GM23338 (cell line): Measurements from ENCODE around the gene TMEM176B. TPM values are rescaled to one million over a fixed set of nuclear protein-coding genes. Genes with fewer than 3 reads are reported as not detected.

Experiments used
- ATAC-seq: fragments of 200-7000 bp; cut with Tn5 transposase; 3 replicates; pipeline ENCODE4 v1.9.1; 2020
- DNase-seq: peaks from one replicate; pipeline ENCODE4 v3.0.0-alpha.2; 2015; ENCODE audit warnings: low spot score
- H2AFZ ChIP-seq: fragments of 200-600 bp; sonication (generic); 2 replicates; pipeline ENCODE4 v1.8.0; 2016; ENCODE audit warnings: antibody characterized with exemption, mild to moderate bottlenecking, moderate library complexity
- H3F3A ChIP-seq: fragments of 200-600 bp; sonication (generic); replicated peaks from 2 replicates; pipeline ENCODE4 v1.8.0; 2017; ENCODE audit warnings: antibody characterized with exemption, mixed run types, low read depth
- H3K27ac ChIP-seq: fragments of 200-600 bp; sonication (generic); 2 replicates; pipeline ENCODE4 v1.6.1; 2016; ENCODE audit warnings: low read depth
- H3K27me3 ChIP-seq: fragments of 200-600 bp; sonication (generic); 2 replicates; pipeline ENCODE4 v1.8.0; 2016; ENCODE audit warnings: mild to moderate bottlenecking, mixed run types, moderate library complexity; ENCODE audit not compliant: insufficient read depth
- H3K36me3 ChIP-seq: fragments of 200-600 bp; sonication (generic); 2 replicates; pipeline ENCODE4 v1.8.0; 2016; ENCODE audit warnings: mild to moderate bottlenecking; ENCODE audit not compliant: insufficient read depth
- H3K4me1 ChIP-seq: fragments of 200-600 bp; sonication (generic); 2 replicates; pipeline ENCODE4 v1.8.0; 2016; ENCODE audit warnings: mild to moderate bottlenecking, moderate library complexity; ENCODE audit not compliant: insufficient read depth
- H3K4me2 ChIP-seq: fragments of 200-600 bp; sonication (generic); 2 replicates; pipeline ENCODE4 v1.7.1; 2017; ENCODE audit warnings: mixed run types
- H3K4me3 ChIP-seq: fragments of 200-600 bp; sonication (generic); 2 replicates; pipeline ENCODE4 v1.6.1; 2016; ENCODE audit warnings: mixed run types
- H3K79me2 ChIP-seq: fragments of 200-600 bp; sonication (generic); replicated peaks from 2 replicates; pipeline ENCODE4 v1.8.0; 2017; ENCODE audit warnings: mild to moderate bottlenecking; ENCODE audit not compliant: insufficient read depth
- H3K9me2 ChIP-seq: fragments of 200-600 bp; sonication (generic); 2 replicates; pipeline ENCODE4 v1.8.0; 2017; ENCODE audit not compliant: insufficient read depth
- H4K20me1 ChIP-seq: fragments of 200-600 bp; sonication (generic); replicated peaks from 2 replicates; pipeline ENCODE4 v1.8.0; 2017; ENCODE audit warnings: mild to moderate bottlenecking; ENCODE audit not compliant: insufficient read depth
- H3K27ac Mint-ChIP-seq: 2 replicates; pipeline ENCODE4 v1.8.0; 2020; ENCODE audit warnings: inconsistent platforms, mild to moderate bottlenecking, moderate library complexity, mixed read lengths
- H3K27me3 Mint-ChIP-seq: 3 replicates; pipeline ENCODE4 v1.8.0; 2022; ENCODE audit warnings: low read depth, mild to moderate bottlenecking, moderate library complexity, mixed read lengths, inconsistent platforms; ENCODE audit not compliant: insufficient read depth, poor library complexity
- H3K36me3 Mint-ChIP-seq: 3 replicates; pipeline ENCODE4 v1.8.0; 2021; ENCODE audit warnings: low read depth, mild to moderate bottlenecking, inconsistent platforms, moderate library complexity, mixed read lengths
- H3K4me1 Mint-ChIP-seq: 3 replicates; pipeline ENCODE4 v1.8.0; 2020; ENCODE audit warnings: mild to moderate bottlenecking, inconsistent platforms, mixed read lengths
- H3K4me3 Mint-ChIP-seq: 3 replicates; pipeline ENCODE4 v1.8.0; 2021; ENCODE audit warnings: moderate library complexity, mild to moderate bottlenecking, inconsistent platforms, mixed read lengths
- H3K9me3 Mint-ChIP-seq: 3 replicates; pipeline ENCODE4 v1.8.0; 2020; ENCODE audit warnings: moderate library complexity, mild to moderate bottlenecking, inconsistent platforms, mixed read lengths
- ETS1 ChIP-seq: IDR thresholded peaks from 2 replicates; pipeline ENCODE4 v1.6.1; 2016; ENCODE audit warnings: antibody characterized with exemption
- POLR2AphosphoS5 ChIP-seq: IDR thresholded peaks from 2 replicates; pipeline ENCODE4 v1.6.1; 2016; ENCODE audit warnings: antibody characterized with exemption, low read depth
- ZNF114 ChIP-seq: fragments of 250-450 bp; sonication (Bioruptor Pico); IDR thresholded peaks from 2 replicates; pipeline ENCODE4 v1.5.0; 2020; ENCODE audit warnings: mild to moderate bottlenecking, moderate library complexity
- ZNF331 ChIP-seq: fragments of 250-450 bp; sonication (Bioruptor Pico); IDR thresholded peaks from 2 replicates; pipeline ENCODE4 v1.5.0; 2020; ENCODE audit warnings: low read depth, mild to moderate bottlenecking, moderate library complexity
- ZNF462 ChIP-seq: fragments of 250-450 bp; sonication (Bioruptor Pico); IDR thresholded peaks from 2 replicates; pipeline ENCODE4 v1.5.0; 2020; ENCODE audit warnings: mild to moderate bottlenecking, moderate library complexity
- polyA plus RNA-seq: library from polyadenylated mRNA; unstranded; fragments of >200 nt; fragmentation: Nextera tagmentation; extraction: Ambion mirVana; gene quantifications from 2 replicates; pipeline ENCODE4 v1.2.1, GENCODE V29; 2016
- total RNA-seq: library from RNA; depleted of rRNA; stranded (reverse); fragments of >200 nt; shearing (Covaris generic); gene quantifications from 2 replicates; pipeline ENCODE4 v1.2.3, GENCODE V29; 2014

The TMEM176B gene
- total and polyA plus RNA-seq, 2 experiments from 2014 or later, result 0.35 to 0.42 TPM

GRCh38 chr7:150784954-150785353 lies 15.2 kb downstream of the TMEM176B start (continued):
- no peak for TF ChIP-seq ZNF462 (CRISPR knock-in tag)

- H3K9me3 Mint-ChIP-seq, result no peaks in the 10 kb centered on the region
- ATAC-seq (no peak), DNase-seq (no peak)
- peaks cover 2% of the 10 kb centered on the region for H3K27me3 Mint-ChIP-seq
- no peak overlapping the region for H3K4me3 Mint-ChIP-seq
- no peaks in the 10 kb centered on the region for H3K4me1 Mint-ChIP-seq
- Histone ChIP-seq H3K27ac (no peak overlapping the region), H3K4me3 (no peak overlapping the region), H3K4me2 (no peak overlapping the region), H2AFZ (0 out of 2 replicates have a peak overlapping the region, but pooled peaks have one; percentile 38), H3K4me1 (no peaks in the 10 kb centered on the region), H3K9me2 (no peaks in the 10 kb centered on the region), H3K79me2 (no peaks in the 10 kb centered on the region), H3K27me3 (no peaks in the 10 kb centered on the region), H3K36me3 (no peaks in the 10 kb centered on the region), H3F3A (no peaks in the 10 kb centered on the region), H4K20me1 (no peaks in the 10 kb centered on the region; the same call in 1 of the 2 replicates)
- no peak overlapping the region for H3K27ac Mint-ChIP-seq
- H3K36me3 Mint-ChIP-seq, result no peaks in the 10 kb centered on the region
- TF ChIP-seq POLR2AphosphoS5 (no peak), ZNF114 (CRISPR knock-in tag) (no peak), ETS1 (no peak), ZNF462 (CRISPR knock-in tag) (no peak), ZNF331 (CRISPR knock-in tag) (no peak)
These were observed 15.9 kb downstream of the TMEM176B start for GRCh38 chr7:150784120-150784736.
